Brain microvascular endothelial cell (primary cell): ENCODE data around the gene SIGMAR1.

Source experiments
- DNase-seq: peaks from one replicate; pipeline ENCODE4 v3.0.0-alpha.2; 2020
- H3K27ac ChIP-seq: fragments of 250-450 bp; sonication (Bioruptor Pico); 2 replicates; pipeline ENCODE4 v1.5.1; 2020; ENCODE audit warnings: mild to moderate bottlenecking, moderate library complexity
- H3K27me3 ChIP-seq: fragments of 250-450 bp; sonication (Bioruptor Pico); replicated peaks from 2 replicates; pipeline ENCODE4 v1.5.1; 2020; ENCODE audit warnings: mild to moderate bottlenecking
- H3K36me3 ChIP-seq: fragments of 250-450 bp; sonication (Bioruptor Pico); replicated peaks from 2 replicates; pipeline ENCODE4 v1.5.1; 2020; ENCODE audit warnings: mild to moderate bottlenecking
- H3K4me3 ChIP-seq: 2 replicates; pipeline ENCODE4 v1.5.1; 2011; ENCODE audit warnings: low read depth, mild to moderate bottlenecking, control low read depth, low read length, moderate library complexity
- in situ Hi-C: cut with HindIII; loops from 2 replicates; pipeline ENCODE4 v1.10.0; 2017; ENCODE audit warnings: low sequenced_read_pairs, low pct_ligation_motif_present
- TF ChIP-seq, protein P1 (sequence below): IDR thresholded peaks from 2 replicates; pipeline ENCODE4 v1.5.1; 2011; ENCODE audit warnings: low read depth, mild to moderate bottlenecking, moderate library complexity, low read length, control low read depth, inconsistent platforms; ENCODE audit errors: missing control alignments

The SIGMAR1 gene

GRCh38 chr9:34625186-34625486 is 12.5 kb downstream of the SIGMAR1 start:
- H3K27me3 ChIP-seq = peaks cover 62% of the 10 kb centered on the region
- H3K36me3 ChIP-seq = no peaks in the 10 kb centered on the region
- TF ChIP-seq, protein P1, sequence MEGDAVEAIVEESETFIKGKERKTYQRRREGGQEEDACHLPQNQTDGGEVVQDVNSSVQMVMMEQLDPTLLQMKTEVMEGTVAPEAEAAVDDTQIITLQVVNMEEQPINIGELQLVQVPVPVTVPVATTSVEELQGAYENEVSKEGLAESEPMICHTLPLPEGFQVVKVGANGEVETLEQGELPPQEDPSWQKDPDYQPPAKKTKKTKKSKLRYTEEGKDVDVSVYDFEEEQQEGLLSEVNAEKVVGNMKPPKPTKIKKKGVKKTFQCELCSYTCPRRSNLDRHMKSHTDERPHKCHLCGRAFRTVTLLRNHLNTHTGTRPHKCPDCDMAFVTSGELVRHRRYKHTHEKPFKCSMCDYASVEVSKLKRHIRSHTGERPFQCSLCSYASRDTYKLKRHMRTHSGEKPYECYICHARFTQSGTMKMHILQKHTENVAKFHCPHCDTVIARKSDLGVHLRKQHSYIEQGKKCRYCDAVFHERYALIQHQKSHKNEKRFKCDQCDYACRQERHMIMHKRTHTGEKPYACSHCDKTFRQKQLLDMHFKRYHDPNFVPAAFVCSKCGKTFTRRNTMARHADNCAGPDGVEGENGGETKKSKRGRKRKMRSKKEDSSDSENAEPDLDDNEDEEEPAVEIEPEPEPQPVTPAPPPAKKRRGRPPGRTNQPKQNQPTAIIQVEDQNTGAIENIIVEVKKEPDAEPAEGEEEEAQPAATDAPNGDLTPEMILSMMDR = no peak
- H3K27ac ChIP-seq = no peak overlapping the region
- no peak overlapping the region for H3K4me3 ChIP-seq
- no peak for DNase-seq
- in situ Hi-C loops = no loop called here

DNA sequence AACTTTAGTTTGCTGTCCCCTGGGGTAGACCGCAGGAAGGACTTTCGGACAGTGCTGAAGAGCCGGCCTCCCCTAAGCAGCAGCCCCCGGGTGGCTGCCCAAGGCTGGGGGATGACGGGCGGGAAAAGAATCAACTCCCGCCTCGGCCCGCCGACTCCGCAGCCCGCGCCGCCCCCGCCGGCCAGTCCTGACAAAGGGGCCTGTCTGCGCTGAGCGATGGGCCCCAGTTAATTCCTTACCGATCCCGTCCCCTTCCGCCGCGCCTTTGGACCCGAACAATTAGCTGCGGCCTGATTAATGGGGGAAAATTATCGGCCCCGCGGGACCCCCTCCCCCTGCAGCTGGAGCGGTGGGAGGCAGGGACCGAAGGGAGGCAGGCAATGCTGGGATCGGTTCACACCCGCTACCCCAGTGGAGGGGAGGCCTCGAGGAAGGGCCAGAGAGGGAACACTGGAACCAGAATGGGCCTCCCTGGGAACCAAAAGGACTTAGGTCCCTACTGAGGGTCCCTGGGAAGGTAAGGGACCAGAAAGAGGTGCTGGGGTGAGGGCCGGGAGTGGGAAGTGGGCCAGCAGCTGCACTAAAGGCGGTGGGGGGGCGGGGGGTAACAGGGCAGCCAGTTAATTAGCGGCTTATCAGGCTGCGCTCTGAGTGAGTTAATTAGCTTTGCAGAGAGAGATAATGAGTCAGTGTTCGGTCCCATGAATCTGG is 13.0 kb downstream of the SIGMAR1 start:
- H3K27me3 ChIP-seq = peaks cover 57% of the 10 kb centered on the region
- H3K4me3 ChIP-seq = no peak overlapping the region
- TF ChIP-seq, protein P1 = no peak
- in situ Hi-C loops = no loop called here
- no peak for DNase-seq
- H3K27ac ChIP-seq = no peak overlapping the region
- H3K36me3 ChIP-seq = no peaks in the 10 kb centered on the region

GRCh38 chr9:34623374-34624235 is 14.0 kb downstream of the SIGMAR1 start:
- Histone ChIP-seq H3K4me3 (no peak overlapping the region), H3K36me3 (no peaks in the 10 kb centered on the region), H3K27me3 (peaks cover 49% of the 10 kb centered on the region), H3K27ac (no peak overlapping the region)
- in situ Hi-C loops = no loop called here
- TF ChIP-seq, protein P1 = no peak
- no peak for DNase-seq

- Histone ChIP-seq H3K36me3 (peaks cover 21% of the 10 kb centered on the region), H3K4me3 (peak within 1 kb of the TSS; percentile 87), H3K27me3 (peaks cover 22% of the 10 kb centered on the region), H3K27ac (peak within 1 kb of the TSS; percentile 36)
- in situ Hi-C loops = no loop called here
- peak; percentile 97 for DNase-seq
- TF ChIP-seq, protein P1 = no peak
These were observed 17.3 kb downstream of the SIGMAR1 start, which contains the start of gene DCTN3 for GRCh38 chr9:34620061-34620994. Gene DCTN3, minus strand, starts transcription at chr9:34620495. Its CDS starts 31 bp downstream, at chr9:34620464.

DNA sequence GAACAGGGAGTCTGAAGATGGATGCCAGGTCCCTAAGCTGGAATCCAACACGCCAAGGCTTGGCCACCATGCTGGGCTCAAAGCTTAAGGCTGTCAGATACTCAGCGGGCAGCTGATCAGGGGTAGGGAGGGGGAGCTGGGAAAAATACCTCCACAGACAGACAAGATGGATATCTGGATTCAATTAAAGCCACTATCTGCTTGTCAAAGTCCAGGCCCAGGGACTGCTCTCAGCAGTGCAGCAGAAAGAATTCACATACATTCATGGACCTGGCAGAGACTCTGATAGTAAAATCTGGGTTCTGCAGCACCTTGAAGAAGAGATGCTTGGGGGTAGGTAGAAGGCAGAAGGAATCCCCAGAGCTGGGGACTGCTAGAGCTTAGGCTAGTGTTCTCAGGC is 22.5 kb downstream of the SIGMAR1 start:
- Histone ChIP-seq H3K27me3 (no peaks in the 10 kb centered on the region), H3K27ac (no peak overlapping the region), H3K36me3 (peaks cover 28% of the 10 kb centered on the region), H3K4me3 (no peak overlapping the region)
- in situ Hi-C loops = no loop called here
- TF ChIP-seq, protein P1 = no peak
- no peak for DNase-seq
